ENCODE data around the gene SFXN5. TPM values are rescaled to one million over a fixed set of nuclear protein-coding genes. Genes with fewer than 3 reads are reported as not detected.

SFXN5 gene
- total RNA-seq, 1 donor from 2014 or later: 21.8 TPM

DNA sequence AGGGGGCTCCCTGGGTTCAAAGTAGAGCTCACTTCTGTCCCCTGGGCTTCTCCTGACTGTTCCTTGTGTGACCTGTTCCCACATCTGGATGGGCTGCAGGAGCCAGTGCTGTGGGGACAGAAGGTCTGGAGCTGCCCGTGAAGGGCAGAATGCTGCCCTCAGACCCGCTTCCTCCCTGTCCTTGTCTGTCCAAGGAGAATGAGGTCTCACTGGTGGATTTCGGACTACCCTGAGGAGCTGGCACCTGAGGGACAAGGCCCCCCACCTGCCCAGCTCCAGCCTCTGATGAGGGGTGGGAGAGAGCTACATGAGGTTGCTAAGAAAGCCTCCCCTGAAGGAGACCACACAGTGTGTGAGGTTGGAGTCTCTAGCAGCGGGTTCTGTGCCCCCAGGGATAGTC, 138.7 kb downstream of the SFXN5 start:
- TF ChIP-seq, protein P1, sequence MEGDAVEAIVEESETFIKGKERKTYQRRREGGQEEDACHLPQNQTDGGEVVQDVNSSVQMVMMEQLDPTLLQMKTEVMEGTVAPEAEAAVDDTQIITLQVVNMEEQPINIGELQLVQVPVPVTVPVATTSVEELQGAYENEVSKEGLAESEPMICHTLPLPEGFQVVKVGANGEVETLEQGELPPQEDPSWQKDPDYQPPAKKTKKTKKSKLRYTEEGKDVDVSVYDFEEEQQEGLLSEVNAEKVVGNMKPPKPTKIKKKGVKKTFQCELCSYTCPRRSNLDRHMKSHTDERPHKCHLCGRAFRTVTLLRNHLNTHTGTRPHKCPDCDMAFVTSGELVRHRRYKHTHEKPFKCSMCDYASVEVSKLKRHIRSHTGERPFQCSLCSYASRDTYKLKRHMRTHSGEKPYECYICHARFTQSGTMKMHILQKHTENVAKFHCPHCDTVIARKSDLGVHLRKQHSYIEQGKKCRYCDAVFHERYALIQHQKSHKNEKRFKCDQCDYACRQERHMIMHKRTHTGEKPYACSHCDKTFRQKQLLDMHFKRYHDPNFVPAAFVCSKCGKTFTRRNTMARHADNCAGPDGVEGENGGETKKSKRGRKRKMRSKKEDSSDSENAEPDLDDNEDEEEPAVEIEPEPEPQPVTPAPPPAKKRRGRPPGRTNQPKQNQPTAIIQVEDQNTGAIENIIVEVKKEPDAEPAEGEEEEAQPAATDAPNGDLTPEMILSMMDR (conservative IDR thresholded peaks at IDR 0.05): no peak
- DNase-seq (ENCODE audit: low read depth, low spot score): no peak
- Mint-ChIP-seq H3K36me3 (ENCODE audit: low read depth) (no peaks in the 10 kb centered on the region), H3K9me3 (no peaks in the 10 kb centered on the region), H3K27me3 (ENCODE audit: low read depth) (peaks cover 28% of the 10 kb centered on the region), H3K4me1 (no peaks in the 10 kb centered on the region), H3K4me3 (no peak overlapping the region), H3K27ac (ENCODE audit: unreplicated experiment) (no peak overlapping the region)

DNA sequence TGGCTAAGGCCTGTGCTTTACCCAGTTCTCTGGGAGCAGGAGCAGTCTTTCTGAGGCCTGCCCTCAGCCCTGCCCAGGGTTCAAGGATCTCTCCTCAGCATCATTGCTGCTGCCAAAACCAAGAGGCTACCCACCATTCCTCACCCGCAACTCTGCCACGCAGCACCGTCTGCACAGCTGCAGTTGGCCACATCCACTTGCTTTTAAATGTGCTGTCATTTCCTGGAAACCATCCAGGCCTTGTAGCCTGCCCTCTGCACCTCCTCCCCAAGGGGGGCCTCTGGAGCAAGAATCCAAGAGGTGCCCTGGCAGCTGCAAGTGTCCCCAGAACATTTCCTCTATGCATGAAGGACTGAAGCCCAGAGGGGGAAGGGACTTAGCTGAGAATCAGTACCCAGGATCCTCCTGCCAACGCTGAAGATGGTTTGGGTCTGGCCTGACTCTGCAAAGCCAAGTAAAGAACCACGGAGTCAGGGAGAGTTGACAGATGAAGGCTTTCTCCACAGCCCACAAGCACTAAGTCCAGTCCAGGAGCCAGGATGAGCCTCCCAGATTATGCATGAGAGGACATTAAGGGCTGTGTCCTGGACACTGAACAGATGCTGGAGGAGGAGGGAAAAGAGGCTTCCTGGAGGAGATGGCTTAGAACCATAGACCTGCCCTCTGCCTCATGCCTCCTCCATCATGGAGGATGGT, 139.3 kb downstream of the SFXN5 start:
- Mint-ChIP-seq H3K4me1 (no peaks in the 10 kb centered on the region), H3K9me3 (no peaks in the 10 kb centered on the region), H3K27ac (ENCODE audit: unreplicated experiment) (no peak overlapping the region), H3K4me3 (no peak overlapping the region), H3K36me3 (ENCODE audit: low read depth) (no peaks in the 10 kb centered on the region), H3K27me3 (ENCODE audit: low read depth) (peaks cover 27% of the 10 kb centered on the region)
- TF ChIP-seq, protein P1 (conservative IDR thresholded peaks at IDR 0.05): no peak
- no peak for DNase-seq (ENCODE audit: low read depth, low spot score)

DNA sequence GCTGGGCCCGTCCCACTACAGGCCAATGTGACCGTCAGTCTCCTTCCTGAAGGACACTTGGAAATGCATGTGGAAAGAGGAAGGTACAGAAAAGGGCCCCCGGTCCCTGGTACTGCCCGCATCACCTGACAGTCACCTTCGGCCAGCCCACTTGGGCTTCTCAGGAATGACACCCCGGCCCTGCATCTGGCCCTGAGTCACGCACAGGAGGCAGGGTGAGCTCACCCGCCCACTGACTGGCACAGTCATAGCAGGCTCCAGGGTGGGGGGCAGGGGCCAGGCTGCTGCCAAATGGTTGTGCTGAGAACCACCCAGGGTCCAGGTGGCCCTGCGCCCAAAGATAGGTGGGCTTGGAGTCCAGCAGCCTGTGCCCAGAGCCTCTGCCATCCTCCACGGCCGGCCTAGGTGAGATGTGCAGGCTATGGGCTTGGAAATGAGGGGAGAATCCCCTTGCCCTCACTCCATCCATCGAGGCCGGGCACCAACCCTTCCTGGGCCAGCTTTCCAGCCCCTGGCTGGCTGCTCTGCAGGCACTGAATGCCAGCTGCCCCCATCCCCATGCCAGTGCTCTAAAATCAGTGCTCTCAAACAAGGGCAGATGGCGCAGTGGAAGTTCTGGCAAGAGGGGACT, 140.1 kb downstream of the SFXN5 start:
- no peak overlapping the region for H3K27ac Mint-ChIP-seq (ENCODE audit: unreplicated experiment)
- no peaks in the 10 kb centered on the region for H3K36me3 Mint-ChIP-seq (ENCODE audit: low read depth)
- no peaks in the 10 kb centered on the region for H3K4me1 Mint-ChIP-seq
- peaks cover 25% of the 10 kb centered on the region for H3K27me3 Mint-ChIP-seq (ENCODE audit: low read depth)
- no peaks in the 10 kb centered on the region for H3K9me3 Mint-ChIP-seq
- DNase-seq (ENCODE audit: low read depth, low spot score): no peak
- TF ChIP-seq, protein P1 (conservative IDR thresholded peaks at IDR 0.05): no peak
- no peak overlapping the region for H3K4me3 Mint-ChIP-seq

DNA sequence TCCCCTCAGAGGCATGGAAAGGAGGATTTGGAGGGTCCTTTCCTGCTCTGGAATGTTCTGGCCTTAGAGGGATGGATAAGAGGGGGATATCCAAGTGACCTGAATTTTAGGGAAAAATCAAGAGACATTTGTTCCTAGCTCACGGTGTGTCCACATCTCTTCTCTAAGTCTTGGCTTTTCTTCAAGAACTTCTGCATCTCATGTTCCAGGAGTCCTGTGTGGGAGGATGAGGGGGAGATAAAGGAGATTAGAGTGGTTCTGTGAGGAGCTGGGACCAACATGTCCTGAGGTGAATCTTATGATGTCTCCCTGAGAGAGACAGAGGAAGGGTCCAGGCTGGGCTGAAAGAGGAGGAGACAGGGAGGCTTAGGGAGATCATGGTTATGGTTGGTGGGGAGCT, 142.5 kb downstream of the SFXN5 start:
- peaks cover 7% of the 10 kb centered on the region for H3K27me3 Mint-ChIP-seq (ENCODE audit: low read depth)
- H3K4me1 Mint-ChIP-seq: no peaks in the 10 kb centered on the region
- H3K36me3 Mint-ChIP-seq (ENCODE audit: low read depth): no peaks in the 10 kb centered on the region
- TF ChIP-seq, protein P1 (conservative IDR thresholded peaks at IDR 0.05): no peak
- H3K9me3 Mint-ChIP-seq: no peaks in the 10 kb centered on the region
- no peak overlapping the region for H3K27ac Mint-ChIP-seq (ENCODE audit: unreplicated experiment)
- no peak overlapping the region for H3K4me3 Mint-ChIP-seq
- DNase-seq (ENCODE audit: low read depth, low spot score): no peak

DNA sequence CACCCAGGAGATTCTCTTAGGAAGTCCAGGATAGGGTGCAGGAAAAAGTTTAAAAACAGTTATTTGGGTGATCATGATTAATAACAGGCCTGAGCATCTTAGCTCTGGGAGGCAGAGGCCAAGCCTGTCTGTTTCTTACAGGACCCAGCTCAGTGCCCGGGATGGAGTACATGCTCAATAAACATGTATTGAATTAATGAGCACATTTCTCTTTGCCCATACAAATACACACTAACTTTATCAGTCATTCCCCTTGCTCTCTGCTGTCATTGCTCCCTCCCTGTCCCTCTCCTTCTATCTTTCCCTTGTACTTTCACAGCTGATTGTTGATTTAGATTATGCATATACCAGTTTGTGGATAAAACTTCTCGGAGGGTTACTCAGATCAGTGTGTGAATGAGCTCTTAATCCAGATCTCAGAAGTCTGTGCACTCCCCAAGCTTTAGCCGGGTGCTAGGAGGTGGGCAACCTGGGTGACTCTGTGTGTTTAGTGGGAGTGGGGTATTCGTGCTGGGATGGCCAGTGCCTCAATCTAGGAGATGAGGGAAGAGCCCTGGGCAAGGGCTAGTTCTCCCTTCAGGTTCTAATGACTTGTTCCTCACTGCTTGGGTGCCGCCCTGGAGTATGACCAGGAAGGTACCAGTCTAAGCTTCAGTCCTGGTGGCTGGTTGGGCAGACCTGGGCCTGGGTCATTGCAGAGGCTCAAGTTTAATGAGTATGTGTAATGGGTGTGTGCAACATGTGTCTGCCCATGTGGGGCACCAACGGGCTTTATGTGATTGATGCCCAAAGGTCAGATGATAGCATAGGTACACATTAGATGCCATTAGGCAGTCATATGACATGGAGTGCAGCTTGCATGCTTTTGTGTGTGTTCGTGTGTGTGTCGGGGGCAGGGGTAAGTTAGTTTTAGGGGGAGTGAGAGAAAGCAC, 143.6 kb downstream of the SFXN5 start:
- no peak for DNase-seq (ENCODE audit: low read depth, low spot score)
- H3K36me3 Mint-ChIP-seq (ENCODE audit: low read depth): no peaks in the 10 kb centered on the region
- no peaks in the 10 kb centered on the region for H3K9me3 Mint-ChIP-seq
- peaks cover 6% of the 10 kb centered on the region for H3K27me3 Mint-ChIP-seq (ENCODE audit: low read depth)
- H3K27ac Mint-ChIP-seq (ENCODE audit: unreplicated experiment): no peak overlapping the region
- H3K4me1 Mint-ChIP-seq: no peaks in the 10 kb centered on the region
- no peak overlapping the region for H3K4me3 Mint-ChIP-seq
- TF ChIP-seq, protein P1 (conservative IDR thresholded peaks at IDR 0.05): no peak

All from neural crest cell (in vitro differentiated cells).